Fibroblast of lung (primary cell): ENCODE results near the gene CLEC4G.

Experiments used
- CTCF ChIP-seq, 2 donors: IDR thresholded peaks in 1 of 2; conservative IDR thresholded peaks in 1 of 2; 1 replicate in 1 of 2; 2 replicates in 1 of 2; pipeline ENCODE4 v1.5.1; 2011 to 2012; ENCODE audit warnings: low read length in 2 of 2, control low read depth in 1 of 2, inconsistent platforms in 1 of 2, low read depth in 1 of 2, mild to moderate bottlenecking in 1 of 2
- EZH2 ChIP-seq: IDR thresholded peaks from 2 replicates; pipeline ENCODE4 v1.5.1; 2012; ENCODE audit warnings: low read length, control low read depth, mild to moderate bottlenecking; ENCODE audit errors: missing control alignments

DNA sequence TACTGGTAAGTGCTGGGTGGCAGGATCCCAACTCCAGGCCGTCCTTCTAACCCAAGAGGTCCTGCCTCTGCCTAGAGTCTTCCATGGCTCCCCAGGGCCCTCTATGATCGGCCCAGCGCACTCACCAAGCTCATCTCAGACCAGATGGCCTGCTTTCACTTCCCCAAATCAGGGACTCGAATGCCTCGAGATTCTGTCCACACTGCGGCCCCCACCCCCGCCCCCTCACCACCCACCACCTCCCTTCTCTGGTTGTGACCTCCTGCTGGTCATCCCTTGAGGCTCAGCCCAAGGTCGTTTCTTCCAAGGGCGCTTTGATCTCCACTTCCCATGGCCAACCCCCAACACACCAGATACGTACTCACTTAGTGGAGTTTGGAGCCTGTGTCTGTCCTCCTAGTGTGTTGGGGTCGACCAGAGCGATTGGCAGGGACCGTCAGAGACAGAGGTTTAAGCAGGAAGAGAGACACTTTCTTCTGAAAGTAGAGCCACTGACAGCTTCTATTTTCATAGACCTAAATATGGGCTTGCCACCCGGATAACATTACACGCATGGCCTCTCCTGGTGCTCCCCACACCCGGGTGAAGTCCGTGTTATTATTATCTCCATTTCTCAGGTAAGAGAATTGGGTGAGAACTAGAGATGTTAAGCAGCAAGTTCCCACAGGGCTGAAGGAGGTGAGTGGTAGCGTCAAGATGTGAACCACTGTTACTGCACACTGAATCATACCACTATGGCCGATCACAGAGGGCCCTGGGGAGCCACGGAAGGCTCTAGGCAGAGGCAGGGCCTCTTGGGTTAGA lies 30.1 kb downstream of the CLEC4G start, which contains the start of gene FCER2:
- TF ChIP-seq CTCF (conservative IDR thresholded peaks at IDR 0.05 in 1 of 2, IDR thresholded peaks at IDR 0.05 in 1 of 2; ENCODE audit: low read depth in 1 of 2, low read length in 2 of 2): no peak
- TF ChIP-seq EZH2: no peak
